ENCODE data around the gene MGST2.

GRCh38 chr4:139643042-139643895, 22.4 kb upstream of the MGST2 start:
- TF ChIP-seq, protein P1, sequence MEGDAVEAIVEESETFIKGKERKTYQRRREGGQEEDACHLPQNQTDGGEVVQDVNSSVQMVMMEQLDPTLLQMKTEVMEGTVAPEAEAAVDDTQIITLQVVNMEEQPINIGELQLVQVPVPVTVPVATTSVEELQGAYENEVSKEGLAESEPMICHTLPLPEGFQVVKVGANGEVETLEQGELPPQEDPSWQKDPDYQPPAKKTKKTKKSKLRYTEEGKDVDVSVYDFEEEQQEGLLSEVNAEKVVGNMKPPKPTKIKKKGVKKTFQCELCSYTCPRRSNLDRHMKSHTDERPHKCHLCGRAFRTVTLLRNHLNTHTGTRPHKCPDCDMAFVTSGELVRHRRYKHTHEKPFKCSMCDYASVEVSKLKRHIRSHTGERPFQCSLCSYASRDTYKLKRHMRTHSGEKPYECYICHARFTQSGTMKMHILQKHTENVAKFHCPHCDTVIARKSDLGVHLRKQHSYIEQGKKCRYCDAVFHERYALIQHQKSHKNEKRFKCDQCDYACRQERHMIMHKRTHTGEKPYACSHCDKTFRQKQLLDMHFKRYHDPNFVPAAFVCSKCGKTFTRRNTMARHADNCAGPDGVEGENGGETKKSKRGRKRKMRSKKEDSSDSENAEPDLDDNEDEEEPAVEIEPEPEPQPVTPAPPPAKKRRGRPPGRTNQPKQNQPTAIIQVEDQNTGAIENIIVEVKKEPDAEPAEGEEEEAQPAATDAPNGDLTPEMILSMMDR (IDR thresholded peaks at IDR 0.05) = no peak
- TF ChIP-seq POLR2A (IDR thresholded peaks at IDR 0.05) = no peak
